Measurements from ENCODE around the gene PMF1.

PMF1 gene

DNA sequence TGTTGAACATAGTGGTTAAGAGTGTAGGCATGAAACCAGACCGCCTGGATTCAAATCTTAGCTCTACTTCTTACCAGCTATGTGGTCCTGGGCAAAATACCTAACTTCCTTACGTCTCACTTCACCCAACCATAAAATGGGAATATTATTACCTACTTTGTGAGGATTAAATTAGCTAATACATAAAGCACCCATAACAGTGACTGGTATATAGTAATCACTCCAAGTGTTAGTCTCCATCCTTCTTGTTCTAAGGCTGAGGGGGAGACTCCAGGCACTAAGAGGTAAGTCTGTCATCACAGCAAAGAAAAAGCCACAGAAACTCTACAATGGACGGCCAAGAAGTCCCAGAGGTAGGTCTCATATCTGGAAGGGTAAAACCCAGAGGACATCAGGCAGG is 67.0 kb downstream of the PMF1 start:
- peaks cover 44% of the 10 kb centered on the region for H3K4me1 ChIP-seq (ENCODE audit: control insufficient read depth, insufficient read depth, low read length)
- no peaks in the 10 kb centered on the region for H3K27me3 ChIP-seq (replicated peaks; ENCODE audit: control insufficient read depth, insufficient read depth, low read length)
- no peak overlapping the region for H3K4me3 ChIP-seq (ENCODE audit: low read length)
- H3K9ac ChIP-seq (ENCODE audit: low read length): no peak overlapping the region
- no peak for DNase-seq (ENCODE audit: low read depth)
- no peaks in the 10 kb centered on the region for H3K9me3 ChIP-seq (ENCODE audit: control insufficient read depth, low read length)
- peaks cover 23% of the 10 kb centered on the region for H3K36me3 ChIP-seq (ENCODE audit: control insufficient read depth, insufficient read depth, low read length, severe bottlenecking)

DNA sequence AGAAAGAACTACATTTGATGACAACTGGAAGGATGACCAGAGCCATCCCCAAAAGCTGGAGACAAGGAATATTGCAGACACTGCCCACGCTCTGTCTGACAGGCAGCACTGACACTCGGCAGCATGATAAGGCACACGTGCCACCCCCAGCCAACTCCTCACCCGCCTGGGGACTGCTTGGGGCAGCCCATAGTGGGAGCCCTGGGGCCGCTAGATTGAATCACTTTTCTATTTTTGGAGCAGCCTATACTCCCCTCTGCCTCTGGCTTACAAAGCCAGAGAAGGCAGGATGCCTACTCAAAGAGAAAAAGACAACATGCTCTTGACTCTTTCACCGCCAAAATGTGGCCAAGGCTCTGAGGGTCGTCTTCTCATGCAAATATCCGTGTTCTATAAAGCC is 68.5 kb downstream of the PMF1 start:
- DNase-seq (ENCODE audit: low read depth): peak; percentile 71

DNA sequence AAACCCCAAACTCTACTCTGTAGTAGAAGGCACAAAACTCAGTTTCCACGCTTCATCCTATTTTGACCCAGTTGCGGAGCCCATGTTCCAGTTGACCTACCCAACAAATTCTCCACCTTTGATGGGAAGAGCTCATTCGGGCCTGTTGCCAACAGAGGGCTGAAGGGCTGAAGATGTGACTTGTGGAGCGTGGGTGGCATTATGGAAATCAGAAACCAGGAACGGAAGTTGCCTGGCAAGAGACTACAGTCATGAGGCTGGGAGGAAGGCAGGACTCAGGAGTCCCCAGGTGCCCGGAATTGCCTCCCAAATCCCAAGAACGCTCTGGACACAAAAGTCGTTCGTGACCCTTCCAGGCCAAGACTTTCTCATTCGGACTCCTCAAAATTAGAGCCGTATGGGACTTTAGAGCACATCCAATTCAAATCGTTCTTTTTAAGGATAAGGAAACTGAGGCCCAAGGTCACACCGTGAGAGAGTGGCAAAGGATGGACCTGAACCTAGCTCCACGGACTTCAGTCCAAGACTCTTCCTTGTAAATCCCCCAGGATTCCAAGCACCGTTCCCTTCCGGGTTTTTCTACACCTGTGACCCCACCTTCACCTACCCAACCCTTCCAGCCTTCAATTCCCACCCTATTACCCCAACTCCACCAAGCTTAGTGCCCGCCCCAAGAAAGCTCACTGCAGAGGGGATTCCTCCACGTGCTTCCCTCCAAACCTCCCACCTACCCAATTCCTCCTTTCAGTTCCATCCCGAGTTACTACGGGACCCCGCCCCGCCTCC is 69.1 kb downstream of the PMF1 start:
- Histone ChIP-seq H3K27me3 (replicated peaks; ENCODE audit: control insufficient read depth, insufficient read depth, low read length) (no peaks in the 10 kb centered on the region), H3K4me1 (ENCODE audit: control insufficient read depth, insufficient read depth, low read length) (peaks cover 39% of the 10 kb centered on the region), H3K4me3 (ENCODE audit: low read length) (peak overlapping the region; percentile 96), H3K9me3 (ENCODE audit: control insufficient read depth, low read length) (no peaks in the 10 kb centered on the region), H3K36me3 (ENCODE audit: control insufficient read depth, insufficient read depth, low read length, severe bottlenecking) (peaks cover 13% of the 10 kb centered on the region), H3K9ac (ENCODE audit: low read length) (peak overlapping the region; percentile 88)
- peak; percentile 45 for DNase-seq (ENCODE audit: low read depth)

More for the DNA sequence above, 68.5 kb downstream of the PMF1 start:
- Histone ChIP-seq H3K9me3 (ENCODE audit: control insufficient read depth, low read length) (no peaks in the 10 kb centered on the region), H3K4me3 (ENCODE audit: low read length) (peak overlapping the region; percentile 96), H3K27me3 (replicated peaks; ENCODE audit: control insufficient read depth, insufficient read depth, low read length) (no peaks in the 10 kb centered on the region), H3K4me1 (ENCODE audit: control insufficient read depth, insufficient read depth, low read length) (peaks cover 44% of the 10 kb centered on the region), H3K36me3 (ENCODE audit: control insufficient read depth, insufficient read depth, low read length, severe bottlenecking) (peaks cover 13% of the 10 kb centered on the region), H3K9ac (ENCODE audit: low read length) (peak overlapping the region; percentile 88)

DNA sequence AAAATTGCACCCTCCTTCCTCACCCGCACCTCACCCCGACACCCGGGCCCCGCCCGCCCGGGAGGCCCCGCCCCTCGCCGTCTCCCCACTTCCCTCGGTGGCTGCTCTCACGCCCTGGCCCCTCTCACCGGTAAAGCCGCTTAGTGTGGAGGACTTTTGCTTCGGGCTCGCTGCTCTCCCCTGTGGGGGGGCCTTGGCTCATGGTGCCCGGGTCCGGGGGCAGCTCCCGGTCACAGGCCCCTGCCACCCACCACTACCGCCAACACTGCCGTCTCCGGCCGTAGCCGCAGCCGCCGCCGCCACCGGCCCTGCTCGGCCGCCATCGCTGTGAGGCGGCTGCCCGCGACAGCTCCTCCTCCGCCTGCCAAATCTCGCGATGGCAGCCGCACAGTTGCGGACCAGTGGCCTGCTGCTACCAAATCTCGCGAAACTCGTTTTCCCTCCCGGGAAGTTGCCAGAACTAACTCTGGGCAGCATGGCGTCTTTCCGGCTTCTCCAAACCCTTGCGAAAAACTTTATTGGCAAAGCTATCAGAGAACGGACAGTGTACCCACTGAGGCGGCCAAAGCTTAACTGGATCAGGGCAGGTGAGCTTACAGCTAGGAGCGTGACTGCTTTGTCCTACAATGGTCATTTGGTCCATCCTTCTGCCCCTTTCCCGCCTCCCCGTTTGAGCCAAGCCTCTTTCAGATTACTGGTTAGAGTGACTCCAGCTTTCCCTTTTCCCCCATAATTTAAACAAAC is 69.8 kb downstream of the PMF1 start, which contains the start of gene SMG5:
Gene SMG5 (minus strand): TSS at position 347 of the 744 bp plus-strand sequence. CDS start 145 bp downstream, at position 202.
- Histone ChIP-seq H3K9me3 (ENCODE audit: control insufficient read depth, low read length) (no peaks in the 10 kb centered on the region), H3K4me3 (ENCODE audit: low read length) (peak within 1 kb of the TSS; percentile 96), H3K9ac (ENCODE audit: low read length) (peak within 1 kb of the TSS; percentile 88), H3K36me3 (ENCODE audit: control insufficient read depth, insufficient read depth, low read length, severe bottlenecking) (peaks cover 12% of the 10 kb centered on the region), H3K27me3 (replicated peaks; ENCODE audit: control insufficient read depth, insufficient read depth, low read length) (no peaks in the 10 kb centered on the region), H3K4me1 (ENCODE audit: control insufficient read depth, insufficient read depth, low read length) (peaks cover 31% of the 10 kb centered on the region)
- peak; percentile 99 for DNase-seq (ENCODE audit: low read depth)

DNA sequence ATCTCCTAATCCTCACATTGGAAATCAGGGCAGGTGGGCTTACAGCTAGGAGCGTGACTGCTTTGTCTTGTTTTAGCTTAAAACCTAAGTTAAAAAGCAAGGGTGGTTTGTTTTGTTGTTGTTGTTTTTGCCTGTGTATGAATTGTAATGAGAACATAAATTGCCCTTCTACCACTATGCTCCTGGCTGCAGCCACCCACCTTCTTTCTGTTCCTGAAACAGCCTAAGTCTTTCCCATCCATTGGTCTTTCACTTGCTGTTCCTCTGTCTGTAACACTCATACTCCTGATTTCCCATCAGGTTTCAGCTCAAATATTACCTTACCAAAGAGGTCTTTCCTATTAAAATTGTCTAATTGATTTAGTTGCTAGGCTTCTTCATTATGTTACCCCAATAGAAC is 70.7 kb downstream of the PMF1 start:
- Histone ChIP-seq H3K4me1 (ENCODE audit: control insufficient read depth, insufficient read depth, low read length) (peaks cover 27% of the 10 kb centered on the region), H3K4me3 (ENCODE audit: low read length) (peak overlapping the region; percentile 96), H3K9me3 (ENCODE audit: control insufficient read depth, low read length) (no peaks in the 10 kb centered on the region), H3K36me3 (ENCODE audit: control insufficient read depth, insufficient read depth, low read length, severe bottlenecking) (peaks cover 3% of the 10 kb centered on the region), H3K27me3 (replicated peaks; ENCODE audit: control insufficient read depth, insufficient read depth, low read length) (no peaks in the 10 kb centered on the region), H3K9ac (ENCODE audit: low read length) (peak overlapping the region; percentile 88)
- DNase-seq (ENCODE audit: low read depth): no peak

DNA sequence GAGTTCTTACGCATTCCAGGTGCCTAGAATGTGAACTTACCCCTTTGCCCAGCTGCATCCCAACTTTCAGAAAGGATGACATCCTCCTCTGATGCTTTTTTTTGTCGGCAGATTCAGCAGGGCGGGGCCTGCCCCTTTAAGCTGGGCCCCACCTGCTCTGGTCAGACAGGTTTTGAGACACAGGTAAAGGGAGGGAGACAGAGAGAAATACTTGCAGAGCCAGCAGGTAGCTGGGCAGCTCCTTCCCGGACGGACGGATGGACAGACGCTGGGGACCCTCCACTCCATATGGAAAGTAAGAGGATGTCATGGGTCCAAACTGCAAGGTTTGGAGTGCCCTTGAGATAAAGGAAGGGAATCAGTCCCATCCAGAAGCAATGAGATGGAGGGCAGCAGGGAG is 71.3 kb downstream of the PMF1 start, which contains the start of gene TMEM79:
Gene TMEM79 (plus strand): TSS at position 214 of the 400 bp plus-strand sequence. CDS start 902 bp downstream, outside the sequence.
- peak within 1 kb of the TSS; percentile 88 for H3K9ac ChIP-seq (ENCODE audit: low read length)
- no peak for DNase-seq (ENCODE audit: low read depth)
- H3K4me3 ChIP-seq (ENCODE audit: low read length): peak within 1 kb of the TSS; percentile 96
- peaks cover 27% of the 10 kb centered on the region for H3K4me1 ChIP-seq (ENCODE audit: control insufficient read depth, insufficient read depth, low read length)
- no peaks in the 10 kb centered on the region for H3K9me3 ChIP-seq (ENCODE audit: control insufficient read depth, low read length)
- H3K36me3 ChIP-seq (ENCODE audit: control insufficient read depth, insufficient read depth, low read length, severe bottlenecking): peaks cover 3% of the 10 kb centered on the region
- H3K27me3 ChIP-seq (replicated peaks; ENCODE audit: control insufficient read depth, insufficient read depth, low read length): no peaks in the 10 kb centered on the region

DNA sequence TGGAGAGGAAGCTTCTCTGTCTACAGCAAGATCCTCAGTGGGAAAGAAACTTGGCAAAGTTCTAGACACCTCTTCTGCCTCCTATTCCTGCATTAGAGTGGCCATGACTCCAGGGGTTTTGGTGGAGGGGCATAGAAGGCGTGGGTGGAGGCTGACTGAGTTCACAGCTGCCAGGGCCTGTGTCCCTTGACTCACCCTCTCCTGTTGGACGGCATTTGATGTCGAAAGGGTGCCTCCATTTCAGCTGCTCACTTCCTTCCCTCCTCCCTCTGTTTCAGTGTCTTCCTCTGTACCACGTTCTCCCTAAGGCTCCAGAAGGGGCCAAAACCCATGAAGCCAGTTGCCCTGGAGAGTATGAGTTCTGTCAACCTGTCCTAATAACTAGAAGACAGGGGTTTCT is 72.0 kb downstream of the PMF1 start:
- no peak for DNase-seq (ENCODE audit: low read depth)
- peaks cover 27% of the 10 kb centered on the region for H3K4me1 ChIP-seq (ENCODE audit: control insufficient read depth, insufficient read depth, low read length)
- no peaks in the 10 kb centered on the region for H3K27me3 ChIP-seq (replicated peaks; ENCODE audit: control insufficient read depth, insufficient read depth, low read length)
- peaks cover 3% of the 10 kb centered on the region for H3K36me3 ChIP-seq (ENCODE audit: control insufficient read depth, insufficient read depth, low read length, severe bottlenecking)
- H3K4me3 ChIP-seq (ENCODE audit: low read length): no peak overlapping the region
- H3K9me3 ChIP-seq (ENCODE audit: control insufficient read depth, low read length): no peaks in the 10 kb centered on the region
- H3K9ac ChIP-seq (ENCODE audit: low read length): no peak overlapping the region

DNA sequence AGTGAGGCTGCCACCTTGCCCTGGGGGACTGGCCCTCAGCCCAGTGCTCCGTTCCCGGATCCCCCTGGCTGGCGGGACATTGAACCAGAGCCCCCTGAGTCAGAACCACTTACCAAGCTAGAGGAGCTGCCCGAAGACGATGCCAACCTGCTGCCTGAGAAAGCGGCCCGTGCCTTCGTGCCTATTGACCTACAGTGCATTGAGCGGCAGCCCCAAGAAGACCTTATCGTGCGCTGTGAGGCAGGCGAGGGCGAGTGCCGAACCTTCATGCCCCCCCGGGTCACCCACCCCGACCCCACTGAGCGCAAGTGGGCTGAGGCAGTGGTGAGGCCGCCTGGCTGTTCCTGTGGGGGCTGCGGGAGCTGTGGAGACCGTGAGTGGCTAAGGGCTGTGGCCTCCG is 72.6 kb downstream of the PMF1 start:
- Histone ChIP-seq H3K27me3 (replicated peaks; ENCODE audit: control insufficient read depth, insufficient read depth, low read length) (no peaks in the 10 kb centered on the region), H3K9me3 (ENCODE audit: control insufficient read depth, low read length) (no peaks in the 10 kb centered on the region), H3K9ac (ENCODE audit: low read length) (no peak overlapping the region), H3K4me1 (ENCODE audit: control insufficient read depth, insufficient read depth, low read length) (peaks cover 27% of the 10 kb centered on the region), H3K36me3 (ENCODE audit: control insufficient read depth, insufficient read depth, low read length, severe bottlenecking) (peaks cover 3% of the 10 kb centered on the region), H3K4me3 (ENCODE audit: low read length) (no peak overlapping the region)
- no peak for DNase-seq (ENCODE audit: low read depth)

DNA sequence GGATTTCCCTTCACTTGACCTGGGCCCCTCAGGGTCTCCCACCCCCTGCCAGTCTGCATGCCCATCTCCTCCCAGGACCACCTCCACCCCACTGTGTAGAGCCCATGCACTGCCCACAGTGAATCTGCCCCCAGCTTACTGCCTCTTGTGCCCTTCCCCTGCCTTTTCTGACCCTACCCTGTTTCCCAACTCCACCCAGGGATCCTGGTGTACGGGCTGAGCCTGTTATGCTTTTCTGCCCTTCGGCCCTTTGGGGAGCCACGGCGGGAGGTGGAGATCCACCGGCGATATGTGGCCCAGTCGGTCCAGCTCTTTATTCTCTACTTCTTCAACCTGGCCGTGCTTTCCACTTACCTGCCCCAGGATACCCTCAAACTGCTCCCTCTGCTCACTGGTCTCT is 73.3 kb downstream of the PMF1 start:
- H3K9me3 ChIP-seq (ENCODE audit: control insufficient read depth, low read length): no peaks in the 10 kb centered on the region
- no peak for DNase-seq (ENCODE audit: low read depth)

More for the DNA sequence above, 73.3 kb downstream of the PMF1 start:
- Histone ChIP-seq H3K9ac (ENCODE audit: low read length) (no peak overlapping the region), H3K36me3 (ENCODE audit: control insufficient read depth, insufficient read depth, low read length, severe bottlenecking) (peaks cover 3% of the 10 kb centered on the region), H3K4me1 (ENCODE audit: control insufficient read depth, insufficient read depth, low read length) (peaks cover 26% of the 10 kb centered on the region), H3K4me3 (ENCODE audit: low read length) (no peak overlapping the region), H3K27me3 (replicated peaks; ENCODE audit: control insufficient read depth, insufficient read depth, low read length) (no peaks in the 10 kb centered on the region)
